ENCODE results near the gene ADI1.

- TF ChIP-seq, protein P1, sequence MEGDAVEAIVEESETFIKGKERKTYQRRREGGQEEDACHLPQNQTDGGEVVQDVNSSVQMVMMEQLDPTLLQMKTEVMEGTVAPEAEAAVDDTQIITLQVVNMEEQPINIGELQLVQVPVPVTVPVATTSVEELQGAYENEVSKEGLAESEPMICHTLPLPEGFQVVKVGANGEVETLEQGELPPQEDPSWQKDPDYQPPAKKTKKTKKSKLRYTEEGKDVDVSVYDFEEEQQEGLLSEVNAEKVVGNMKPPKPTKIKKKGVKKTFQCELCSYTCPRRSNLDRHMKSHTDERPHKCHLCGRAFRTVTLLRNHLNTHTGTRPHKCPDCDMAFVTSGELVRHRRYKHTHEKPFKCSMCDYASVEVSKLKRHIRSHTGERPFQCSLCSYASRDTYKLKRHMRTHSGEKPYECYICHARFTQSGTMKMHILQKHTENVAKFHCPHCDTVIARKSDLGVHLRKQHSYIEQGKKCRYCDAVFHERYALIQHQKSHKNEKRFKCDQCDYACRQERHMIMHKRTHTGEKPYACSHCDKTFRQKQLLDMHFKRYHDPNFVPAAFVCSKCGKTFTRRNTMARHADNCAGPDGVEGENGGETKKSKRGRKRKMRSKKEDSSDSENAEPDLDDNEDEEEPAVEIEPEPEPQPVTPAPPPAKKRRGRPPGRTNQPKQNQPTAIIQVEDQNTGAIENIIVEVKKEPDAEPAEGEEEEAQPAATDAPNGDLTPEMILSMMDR (IDR thresholded peaks at IDR 0.05; ENCODE audit: low read length): no peak
- TF ChIP-seq EZH2 (IDR thresholded peaks at IDR 0.05; ENCODE audit: borderline replicate concordance, low read length): no peak
These were observed 7.5 kb upstream of the ADI1 start for GRCh38 chr2:3526871-3527270.
